Measurements from ENCODE around the gene JPH4. TPM values are rescaled to one million over a fixed set of nuclear protein-coding genes. Genes with fewer than 3 reads are reported as not detected.

Gene JPH4
- total RNA-seq, 1 donor from 2014 or later = 0.09 TPM

- DNase-seq (ENCODE audit: low spot score) = no peak
- peaks cover 2% of the 10 kb centered on the region for H3K36me3 Mint-ChIP-seq (ENCODE audit: low read depth)
- intact Hi-C loops (cut with micrococcal nuclease) = no loop called here
- no peak overlapping the region for H3K27ac Mint-ChIP-seq
- no peak overlapping the region for H3K4me3 Mint-ChIP-seq (ENCODE audit: low read depth)
- peaks cover 19% of the 10 kb centered on the region for H3K27me3 Mint-ChIP-seq (ENCODE audit: low read depth)
- peaks cover 19% of the 10 kb centered on the region for H3K4me1 Mint-ChIP-seq (ENCODE audit: low read depth)
- H3K9me3 Mint-ChIP-seq = no peaks in the 10 kb centered on the region
These were observed 7.6 kb downstream of the JPH4 start for GRCh38 chr14:23570806-23571483.

GRCh38 chr14:23569443-23570151, 9.0 kb downstream of the JPH4 start:
- no peak for DNase-seq (ENCODE audit: low spot score)
- peaks cover 10% of the 10 kb centered on the region for H3K27me3 Mint-ChIP-seq (ENCODE audit: low read depth)
- H3K4me1 Mint-ChIP-seq (ENCODE audit: low read depth) = peaks cover 19% of the 10 kb centered on the region
- H3K4me3 Mint-ChIP-seq (ENCODE audit: low read depth) = no peak overlapping the region
- H3K27ac Mint-ChIP-seq = no peak overlapping the region
- H3K9me3 Mint-ChIP-seq = no peaks in the 10 kb centered on the region
- peaks cover 13% of the 10 kb centered on the region for H3K36me3 Mint-ChIP-seq (ENCODE audit: low read depth)
- intact Hi-C loops (cut with micrococcal nuclease) = loop anchor here (5.0 kb wide), 1 partner anchor 383 kb away; the partner anchor contains the start of gene DHRS4

- H3K4me3 Mint-ChIP-seq (ENCODE audit: low read depth) = peak overlapping the region; percentile 99
- H3K27ac Mint-ChIP-seq = peak overlapping the region; percentile 51
- no peaks in the 10 kb centered on the region for H3K9me3 Mint-ChIP-seq
- intact Hi-C loops (cut with micrococcal nuclease) = loop anchor here (5.0 kb wide), 1 partner anchor 384 kb away; the partner anchor contains the start of gene DHRS4
- peaks cover 19% of the 10 kb centered on the region for H3K4me1 Mint-ChIP-seq (ENCODE audit: low read depth)
- peaks cover 21% of the 10 kb centered on the region for H3K36me3 Mint-ChIP-seq (ENCODE audit: low read depth)
- H3K27me3 Mint-ChIP-seq (ENCODE audit: low read depth) = peaks cover 9% of the 10 kb centered on the region
- no peak for DNase-seq (ENCODE audit: low spot score)
These were observed 9.8 kb downstream of the JPH4 start for GRCh38 chr14:23568600-23569331.

GRCh38 chr14:23568021-23568599, 10.5 kb downstream of the JPH4 start:
- peaks cover 7% of the 10 kb centered on the region for H3K27me3 Mint-ChIP-seq (ENCODE audit: low read depth)
- no peaks in the 10 kb centered on the region for H3K9me3 Mint-ChIP-seq
- H3K4me3 Mint-ChIP-seq (ENCODE audit: low read depth) = peak overlapping the region; percentile 99
- peak overlapping the region; percentile 95 for H3K27ac Mint-ChIP-seq
- peaks cover 19% of the 10 kb centered on the region for H3K4me1 Mint-ChIP-seq (ENCODE audit: low read depth)
- intact Hi-C loops (cut with micrococcal nuclease) = loop anchor here (5.0 kb wide), 1 partner anchor 384 kb away; the partner anchor contains the start of gene DHRS4
- no peak for DNase-seq (ENCODE audit: low spot score)
- peaks cover 25% of the 10 kb centered on the region for H3K36me3 Mint-ChIP-seq (ENCODE audit: low read depth)

- peaks cover 4% of the 10 kb centered on the region for H3K27me3 Mint-ChIP-seq (ENCODE audit: low read depth)
- no peaks in the 10 kb centered on the region for H3K9me3 Mint-ChIP-seq
- peaks cover 14% of the 10 kb centered on the region for H3K4me1 Mint-ChIP-seq (ENCODE audit: low read depth)
- DNase-seq (ENCODE audit: low spot score) = peak; percentile 86
- peak within 1 kb of the TSS; percentile 95 for H3K27ac Mint-ChIP-seq
- H3K36me3 Mint-ChIP-seq (ENCODE audit: low read depth) = peaks cover 30% of the 10 kb centered on the region
- intact Hi-C loops (cut with micrococcal nuclease) = loop anchor here (1.0 to 5.0 kb wide), 2 partner anchors 12 to 385 kb away; partner anchors contain the start of gene DHRS4
- peak within 1 kb of the TSS; percentile 99 for H3K4me3 Mint-ChIP-seq (ENCODE audit: low read depth)
These were observed 11.2 kb downstream of the JPH4 start, which contains the start of gene AP1G2 for GRCh38 chr14:23567186-23568020. TSS of gene AP1G2 (minus strand) at chr14:23567791. CDS start at chr14:23567314, 477 bp downstream.

GRCh38 chr14:23566778-23567185, 11.8 kb downstream of the JPH4 start:
- Mint-ChIP-seq H3K27ac (peak overlapping the region; percentile 95), H3K4me3 (ENCODE audit: low read depth) (peak overlapping the region; percentile 99), H3K9me3 (no peaks in the 10 kb centered on the region), H3K4me1 (ENCODE audit: low read depth) (peaks cover 14% of the 10 kb centered on the region), H3K27me3 (ENCODE audit: low read depth) (no peaks in the 10 kb centered on the region), H3K36me3 (ENCODE audit: low read depth) (peaks cover 34% of the 10 kb centered on the region)
- intact Hi-C loops (cut with micrococcal nuclease) = loop anchor here (1.0 to 5.0 kb wide), 2 partner anchors 11 to 386 kb away; partner anchors contain the start of gene DHRS4
- no peak for DNase-seq (ENCODE audit: low spot score)

- no peak for DNase-seq (ENCODE audit: low spot score)
- Mint-ChIP-seq H3K36me3 (ENCODE audit: low read depth) (peaks cover 38% of the 10 kb centered on the region), H3K4me3 (ENCODE audit: low read depth) (peak overlapping the region; percentile 99), H3K27me3 (ENCODE audit: low read depth) (no peaks in the 10 kb centered on the region), H3K4me1 (ENCODE audit: low read depth) (peaks cover 14% of the 10 kb centered on the region), H3K9me3 (no peaks in the 10 kb centered on the region), H3K27ac (peak overlapping the region; percentile 40)
- intact Hi-C loops (cut with micrococcal nuclease) = loop anchor here (5.0 kb wide), 1 partner anchor 386 kb away; the partner anchor contains the start of gene DHRS4
These were observed 12.3 kb downstream of the JPH4 start for GRCh38 chr14:23566112-23566777.

- intact Hi-C loops (cut with micrococcal nuclease) = loop anchor here (5.0 kb wide), 1 partner anchor 387 kb away; the partner anchor contains the start of gene DHRS4
- Mint-ChIP-seq H3K4me1 (ENCODE audit: low read depth) (peaks cover 17% of the 10 kb centered on the region), H3K27ac (no peak overlapping the region), H3K4me3 (ENCODE audit: low read depth) (no peak overlapping the region), H3K27me3 (ENCODE audit: low read depth) (no peaks in the 10 kb centered on the region), H3K9me3 (no peaks in the 10 kb centered on the region), H3K36me3 (ENCODE audit: low read depth) (peaks cover 44% of the 10 kb centered on the region)
- no peak for DNase-seq (ENCODE audit: low spot score)
These were observed 13.0 kb downstream of the JPH4 start for GRCh38 chr14:23565626-23566025.

GRCh38 chr14:23564876-23565275, 13.7 kb downstream of the JPH4 start:
- Mint-ChIP-seq H3K4me3 (ENCODE audit: low read depth) (peak overlapping the region; percentile 49), H3K36me3 (ENCODE audit: low read depth) (peaks cover 51% of the 10 kb centered on the region), H3K27ac (no peak overlapping the region), H3K9me3 (no peaks in the 10 kb centered on the region), H3K27me3 (ENCODE audit: low read depth) (no peaks in the 10 kb centered on the region), H3K4me1 (ENCODE audit: low read depth) (peaks cover 21% of the 10 kb centered on the region)
- intact Hi-C loops (cut with micrococcal nuclease) = loop anchor here (5.0 kb wide), 1 partner anchor 387 kb away; the partner anchor contains the start of gene DHRS4
- no peak for DNase-seq (ENCODE audit: low spot score)

- Mint-ChIP-seq H3K9me3 (no peaks in the 10 kb centered on the region), H3K4me3 (ENCODE audit: low read depth) (peak overlapping the region; percentile 26), H3K27ac (no peak overlapping the region), H3K27me3 (ENCODE audit: low read depth) (no peaks in the 10 kb centered on the region), H3K36me3 (ENCODE audit: low read depth) (peaks cover 57% of the 10 kb centered on the region), H3K4me1 (ENCODE audit: low read depth) (peaks cover 24% of the 10 kb centered on the region)
- DNase-seq (ENCODE audit: low spot score) = no peak
- intact Hi-C loops (cut with micrococcal nuclease) = no loop called here
These were observed 14.3 kb downstream of the JPH4 start for GRCh38 chr14:23564181-23564812.
